Measurements from ENCODE around the gene TMEM231. TPM values are rescaled to one million over a fixed set of nuclear protein-coding genes. Genes with fewer than 3 reads are reported as not detected.

The TMEM231 gene
- total and polyA plus RNA-seq, 2 donors (not counting 3 experiments of a cell fraction or from before 2014, with no cell fraction given), result 10.0 to 35.8 TPM

GRCh38 chr16:75494184-75494583, 61.9 kb downstream of the TMEM231 start:
- dilution Hi-C loops (cut with MboI; ENCODE audit: extremely low pct_ligation_motif_present, low sequenced_read_pairs) (no loop called here), intact Hi-C loops (cut with micrococcal nuclease) (loop anchor here (1.0 kb wide), 1 partner anchor 23 kb away; no protein-coding TSS in a partner anchor)
- POLR2A ChIA-PET, result interaction anchor here (1.2 kb wide), 1 partner anchor 23 kb away, joined by 13 read pairs; no protein-coding TSS in a partner anchor

More at GRCh38 chr16:75494184-75494583, 61.9 kb downstream of the TMEM231 start:
- H4K20me1 ChIP-seq (replicated peaks; ENCODE audit: control insufficient read depth, extremely low read depth, insufficient read depth, low read length), result peaks cover 2% of the 10 kb centered on the region
- no peaks in the 10 kb centered on the region for H3K79me2 ChIP-seq (ENCODE audit: control insufficient read depth, insufficient read depth, low read length)
- no peak for FAIRE-seq
- no peaks in the 10 kb centered on the region for H3K9me3 ChIP-seq (replicated peaks; ENCODE audit: control insufficient read depth, insufficient read depth, low read length)
- TF ChIP-seq, protein P1, sequence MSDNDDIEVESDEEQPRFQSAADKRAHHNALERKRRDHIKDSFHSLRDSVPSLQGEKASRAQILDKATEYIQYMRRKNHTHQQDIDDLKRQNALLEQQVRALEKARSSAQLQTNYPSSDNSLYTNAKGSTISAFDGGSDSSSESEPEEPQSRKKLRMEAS (IDR thresholded peaks at IDR 0.05; ENCODE audit: insufficient read depth, insufficient read length), result no peak
- no peak for TF ChIP-seq EZH2 (IDR thresholded peaks at IDR 0.05; ENCODE audit: borderline replicate concordance, low read depth, low read length, severe bottlenecking)
- no peak for TF ChIP-seq JUN (IDR thresholded peaks at IDR 0.05; ENCODE audit: borderline replicate concordance, insufficient read depth, insufficient read length, low read depth)
- no peak for TF ChIP-seq MYC (IDR thresholded peaks at IDR 0.05; ENCODE audit: low read depth, low read length)
- no peak for TF ChIP-seq CTCF (IDR thresholded peaks at IDR 0.05; ENCODE audit: extremely low read depth in 1 of 2, insufficient read depth in 1 of 2, low read depth in 1 of 2, low read length in 2 of 2)
- no peak for TF ChIP-seq GATA2 (IDR thresholded peaks at IDR 0.05; ENCODE audit: insufficient read depth, insufficient read length, low read depth, low read length)
- no peak for TF ChIP-seq POLR2AphosphoS5 (IDR thresholded peaks at IDR 0.05; ENCODE audit: insufficient read depth, low read depth, low read length)
- TF ChIP-seq FOS (IDR thresholded peaks at IDR 0.05; ENCODE audit: borderline replicate concordance, insufficient read depth, low read length), result no peak
- no peak for TF ChIP-seq POLR2A (IDR thresholded peaks at IDR 0.05; ENCODE audit: low read depth, low read length)
- no peak overlapping the region for H2AFZ ChIP-seq (ENCODE audit: low read depth, low read length)
- no peak overlapping the region for H3K27ac ChIP-seq (ENCODE audit: insufficient read depth, low read depth, low read length)
- DNase-seq (ENCODE audit: low read depth, low spot score), result no peak
- BruUV-seq (replicated peaks), result no TSS peak
- CTCF ChIA-PET, result interaction anchor here (0.8 to 2.1 kb wide), 3 partner anchors 23 to 270 kb away, joined by 3 to 14 read pairs (median 3); no protein-coding TSS in a partner anchor
- no peak overlapping the region for H3K9ac ChIP-seq (replicated peaks; ENCODE audit: extremely low read depth, insufficient read depth, low read length)
- peaks cover 5 to 8% of the 10 kb centered on the region in 2 experiments for H3K27me3 ChIP-seq (ENCODE audit: control insufficient read depth in 2 of 2, insufficient read depth in 2 of 2, low read length in 2 of 2)
- H3K4me2 ChIP-seq (ENCODE audit: insufficient read depth, low read length), result peak overlapping the region; percentile 83
- no peak overlapping the region for H3K4me3 ChIP-seq (replicated peaks in 1 of 3; ENCODE audit: insufficient read depth in 1 of 3, low read depth in 1 of 3, low read length in 3 of 3)
- no peaks in the 10 kb centered on the region for H3K36me3 ChIP-seq (ENCODE audit: control insufficient read depth in 2 of 2, extremely low read depth in 1 of 2, insufficient read depth in 2 of 2, low read length in 2 of 2)
- no peaks in the 10 kb centered on the region for H3K9me1 ChIP-seq (replicated peaks; ENCODE audit: control insufficient read depth, extremely low read depth, insufficient read depth, low read length)
- H3K4me1 ChIP-seq (ENCODE audit: control insufficient read depth, extremely low read depth, insufficient read depth, low read length), result peaks cover 7% of the 10 kb centered on the region
